Panc1 (cell line): ENCODE measurements around the gene WDR7. TPM values are rescaled to one million over a fixed set of nuclear protein-coding genes. Genes with fewer than 3 reads are reported as not detected.

Source experiments
- ATAC-seq: fragments of 200-7000 bp; cut with Tn5 transposase; 2 replicates; pipeline ENCODE4 v1.9.1; 2020; ENCODE audit warnings: mild to moderate bottlenecking, moderate library complexity
- BruUV-seq: library from RNA; stranded (reverse); fragments of 400-500 nt; replicated peaks from 2 replicates; lab custom pipeline; 2021; lab: Mats Ljungman, UMichigan
- CTCF ChIA-PET: fragments of 300-600 bp; sonication (Branson Sonifier 250); formaldehyde crosslinking; loops from one replicate; lab custom pipeline; 2022; ENCODE audit warnings: antibody characterized with exemption; lab: Charles Lee
- POLR2A ChIA-PET: fragments of 300-600 bp; sonication (Branson Sonifier 250); formaldehyde crosslinking; loops from one replicate; lab custom pipeline; 2022; ENCODE audit warnings: antibody characterized with exemption; lab: Charles Lee
- DNase-seq: peaks from one replicate; pipeline ENCODE4 v3.0.0-alpha.2; 2010; ENCODE audit warnings: low read depth, low spot score
- H3K27ac ChIP-seq: 2 replicates; pipeline ENCODE4 v1.5.1; 2011; ENCODE audit warnings: mild to moderate bottlenecking, low read length, inconsistent platforms
- H3K27me3 ChIP-seq: fragments of 200-500 bp; sonication (Bioruptor generic); 2 replicates; pipeline ENCODE4 v1.6.0; 2014; ENCODE audit warnings: low read length, inconsistent platforms; ENCODE audit not compliant: control insufficient read depth, insufficient read depth
- H3K36me3 ChIP-seq: fragments of 200-500 bp; sonication (Bioruptor generic); 2 replicates; pipeline ENCODE4 v1.5.1; 2014; ENCODE audit warnings: inconsistent platforms, mild to moderate bottlenecking, low read length, moderate library complexity; ENCODE audit not compliant: control insufficient read depth, insufficient read depth
- H3K4me1 ChIP-seq: 2 replicates; pipeline ENCODE4 v1.5.1; 2011; ENCODE audit warnings: inconsistent platforms, mild to moderate bottlenecking, low read length, moderate library complexity; ENCODE audit not compliant: control insufficient read depth, insufficient read depth
- H3K4me3 ChIP-seq, 2 experiments: 2 replicates each; pipeline ENCODE4 v1.5.1; 2011 to 2012; ENCODE audit warnings: low read depth in 2 of 2, low read length in 2 of 2, mild to moderate bottlenecking in 2 of 2, inconsistent platforms in 1 of 2, moderate library complexity in 1 of 2
- H3K9me3 ChIP-seq: fragments of 200-500 bp; sonication (Bioruptor generic); 2 replicates; pipeline ENCODE4 v1.5.1; 2014; ENCODE audit warnings: low read depth, mild to moderate bottlenecking, inconsistent platforms, low read length, moderate library complexity; ENCODE audit not compliant: control insufficient read depth, insufficient read depth
- CTCF ChIP-seq: fragments of 450-650 bp; IDR thresholded peaks from 2 replicates; pipeline ENCODE4 v1.5.1; 2017; ENCODE audit warnings: mild to moderate bottlenecking
- POLR2AphosphoS5 ChIP-seq: IDR thresholded peaks from 2 replicates; pipeline ENCODE4 v1.6.1; 2012; ENCODE audit warnings: mild to moderate bottlenecking, low read depth, low read length, moderate library complexity
- REST ChIP-seq, 2 experiments: IDR thresholded peaks; 2 replicates each; pipeline ENCODE4 v1.6.1; 2011 to 2012; ENCODE audit warnings: low read depth in 2 of 2, control low read depth in 1 of 2, low read length in 1 of 2, mild to moderate bottlenecking in 1 of 2, moderate library complexity in 1 of 2; ENCODE audit not compliant: insufficient read depth in 1 of 2
- SIN3A ChIP-seq: IDR thresholded peaks from 2 replicates; pipeline ENCODE4 v1.6.1; 2012; ENCODE audit warnings: low read depth, mild to moderate bottlenecking, low read length, moderate library complexity, borderline replicate concordance; ENCODE audit not compliant: insufficient read depth
- TCF7L2 ChIP-seq: IDR thresholded peaks from 2 replicates; pipeline ENCODE4 v1.6.1; 2011; ENCODE audit warnings: mild to moderate bottlenecking, low read depth, low read length, inconsistent platforms
- in situ Hi-C: cut with HindIII; loops from 2 replicates; pipeline ENCODE4 v1.10.0; 2016; ENCODE audit warnings: low sequenced_read_pairs, low pct_unique_long_range_greater_than_20kb
- intact Hi-C: fragments of 100-400 bp; cut with micrococcal nuclease; formaldehyde crosslinking; loops from one replicate; pipeline ENCODE4 v1.10.0; 2022; ENCODE audit not compliant: unreplicated experiment
- total RNA-seq: library from RNA; stranded (reverse); gene quantifications from one replicate; pipeline ENCODE4 v1.2.1, GENCODE V29; 2021; ENCODE audit not compliant: unreplicated experiment

WDR7 gene
- total RNA-seq, 1 experiment from 2014 or later = 12.3 TPM

GRCh38 chr18:56853961-56854360 lies 202.8 kb downstream of the WDR7 start:
- H3K9me3 ChIP-seq = no peaks in the 10 kb centered on the region
- intact Hi-C loops (no loop called here), in situ Hi-C loops (no loop called here)
- ChIA-PET POLR2A (no interaction called here), CTCF (no interaction called here)
- no TSS peak for BruUV-seq
- TF ChIP-seq TCF7L2 = no peak
- TF ChIP-seq REST (IDR thresholded peaks at IDR 0.05; ENCODE audit: insufficient read depth in 1 of 2, low read depth in 2 of 2, low read length in 1 of 2) = no peak
- no peak for TF ChIP-seq CTCF
- TF ChIP-seq POLR2AphosphoS5 = no peak
- TF ChIP-seq SIN3A = no peak
- ATAC-seq (no peak), DNase-seq (no peak)
- no peaks in the 10 kb centered on the region for H3K4me1 ChIP-seq
- no peak overlapping the region for H3K27ac ChIP-seq
- no peaks in the 10 kb centered on the region for H3K27me3 ChIP-seq
- no peaks in the 10 kb centered on the region for H3K36me3 ChIP-seq
- H3K4me3 ChIP-seq = no peak overlapping the region

- DNase-seq (no peak), ATAC-seq (no peak)
- no TSS peak for BruUV-seq
- Histone ChIP-seq H3K4me3 (no peak overlapping the region), H3K27me3 (no peaks in the 10 kb centered on the region), H3K27ac (no peak overlapping the region), H3K9me3 (no peaks in the 10 kb centered on the region), H3K4me1 (no peaks in the 10 kb centered on the region), H3K36me3 (no peaks in the 10 kb centered on the region)
- in situ Hi-C loops (no loop called here), intact Hi-C loops (no loop called here)
- ChIA-PET POLR2A (no interaction called here), CTCF (no interaction called here)
- no peak for TF ChIP-seq POLR2AphosphoS5
- no peak for TF ChIP-seq SIN3A
- TF ChIP-seq CTCF = no peak
- no peak for TF ChIP-seq TCF7L2
- TF ChIP-seq REST (IDR thresholded peaks at IDR 0.05; ENCODE audit: insufficient read depth in 1 of 2, low read depth in 2 of 2, low read length in 1 of 2) = no peak
Observed at GRCh38 chr18:56861244-56861643, 210.1 kb downstream of the WDR7 start.
